ENCODE data around the gene MCM5.
"Not testable (repeated sequence)": the region's sequence is repeated elsewhere in the genome, so short reads cannot be mapped to it uniquely, and the experiment has no call there.

MCM5 gene

GRCh38 chr22:35452810-35453743, 53.1 kb downstream of the MCM5 start:
- no peak for DNase-seq

GRCh38 chr22:35454416-35455054, 54.6 kb downstream of the MCM5 start:
- DNase-seq = no peak

GRCh38 chr22:35455529-35455928, 55.6 kb downstream of the MCM5 start:
- no peak for DNase-seq

- DNase-seq = no peak
Measured at GRCh38 chr22:35456757-35457156, 56.8 kb downstream of the MCM5 start.

GRCh38 chr22:35457729-35458546, 58.0 kb downstream of the MCM5 start:
- DNase-seq = no peak

GRCh38 chr22:35458547-35459422, 58.8 kb downstream of the MCM5 start:
- no peak for DNase-seq

- DNase-seq = no peak
Measured at GRCh38 chr22:35459423-35459894, 59.5 kb downstream of the MCM5 start.

GRCh38 chr22:35459976-35460375, 60.0 kb downstream of the MCM5 start:
- DNase-seq = not testable (repeated sequence)

GRCh38 chr22:35460688-35461087, 60.7 kb downstream of the MCM5 start:
- no peak for DNase-seq

- no peak for DNase-seq
Measured at GRCh38 chr22:35462498-35463230, 62.7 kb downstream of the MCM5 start.

- no peak for DNase-seq
Measured at GRCh38 chr22:35463231-35463933, 63.4 kb downstream of the MCM5 start.

GRCh38 chr22:35464399-35464798, 64.5 kb downstream of the MCM5 start:
- DNase-seq = no peak

GRCh38 chr22:35465109-35465701, 65.3 kb downstream of the MCM5 start:
- DNase-seq = no peak

GRCh38 chr22:35467681-35468434, 67.9 kb downstream of the MCM5 start:
- no peak for DNase-seq

- DNase-seq = no peak
Measured at GRCh38 chr22:35470903-35471321, 71.0 kb downstream of the MCM5 start.

GRCh38 chr22:35471566-35471965, 71.6 kb downstream of the MCM5 start:
- DNase-seq = not testable (repeated sequence)

- no peak for DNase-seq
Measured at GRCh38 chr22:35472488-35472887, 72.5 kb downstream of the MCM5 start.

GRCh38 chr22:35473971-35474370, 74.0 kb downstream of the MCM5 start:
- no peak for DNase-seq

Measured in activated CD4-positive, CD25-positive, alpha-beta regulatory T cell (primary cell).